Spleen (tissue), 7 donors: ENCODE measurements around the gene LBR.

ENCODE experiments used
- POLR2A ChIP-seq, 3 donors: fragments of 450-650 bp; IDR thresholded peaks; one replicate each; pipeline ENCODE4 v1.5.1; 2017; ENCODE audit warnings: antibody characterized with exemption in 3 of 3, mild to moderate bottlenecking in 1 of 3
- POLR2AphosphoS5 ChIP-seq, 3 donors: sonication (generic); formaldehyde crosslinking; IDR thresholded peaks; one replicate each; pipeline ENCODE4 v1.5.1; 2017; ENCODE audit warnings: antibody characterized with exemption in 3 of 3
- TF ChIP-seq, protein P1 (sequence below), 11 experiments: fragments of 200-600 bp in 7 of 11; fragments of 450-650 bp in 4 of 11; sonication (generic) in 4 of 11; IDR thresholded peaks in 8 of 11; conservative IDR thresholded peaks in 3 of 11; 1 replicate in 7 of 11; 2 replicates in 4 of 11; pipeline versions ENCODE4 v1.4.0 to v1.8.0; 2016 to 2021; ENCODE audit warnings: antibody characterized with exemption in 11 of 11, inconsistent platforms in 4 of 11, mild to moderate bottlenecking in 1 of 11
- donor health status: DM: no; HTN: no; CAD: no; lungs with moderate emphysema.
- donor health status: DM: no; HTN: no; CAD: no.
- donor health status: DM: no; HTN: no; CAD: no.

DNA sequence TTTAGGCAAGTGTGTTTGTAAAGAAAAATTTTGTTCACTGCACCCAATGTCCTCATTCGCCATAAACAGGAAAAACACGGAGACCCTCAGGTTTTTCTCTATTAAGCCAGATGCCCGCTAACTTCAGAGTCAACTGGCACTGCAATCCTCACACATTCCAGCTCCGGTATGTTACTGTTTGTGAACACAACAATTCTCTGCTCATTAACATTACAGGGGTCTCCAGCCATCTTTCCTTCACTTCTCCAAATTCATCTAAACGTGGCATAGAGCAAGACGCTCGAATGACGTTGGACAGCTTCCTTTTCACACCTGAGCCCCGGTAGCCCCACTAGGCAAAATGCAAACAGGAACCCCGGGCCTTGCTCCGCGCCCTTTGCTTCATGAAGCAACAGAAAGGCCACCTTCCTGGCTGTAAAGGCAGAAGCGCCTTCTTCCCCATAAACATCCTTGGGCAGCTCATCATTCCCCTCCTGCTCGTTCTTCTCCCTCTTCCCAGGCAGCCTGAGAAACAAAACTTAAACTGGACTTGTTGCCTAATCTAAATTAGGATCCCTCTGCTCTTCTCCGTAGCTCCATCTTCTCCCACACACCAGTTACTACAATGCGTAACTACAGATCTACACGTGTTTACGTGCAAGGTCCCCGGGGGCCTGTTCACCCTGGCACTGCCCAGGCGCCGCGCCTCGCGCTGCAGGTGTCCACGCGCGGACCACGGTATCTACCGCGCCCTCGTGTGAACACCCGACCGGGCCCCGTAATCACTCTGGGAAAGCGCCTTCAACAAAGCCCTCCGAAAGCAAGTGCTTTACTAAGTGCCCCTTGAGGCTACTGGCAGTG, 1.2 kb downstream of the LBR start:
- TF ChIP-seq, protein P1, sequence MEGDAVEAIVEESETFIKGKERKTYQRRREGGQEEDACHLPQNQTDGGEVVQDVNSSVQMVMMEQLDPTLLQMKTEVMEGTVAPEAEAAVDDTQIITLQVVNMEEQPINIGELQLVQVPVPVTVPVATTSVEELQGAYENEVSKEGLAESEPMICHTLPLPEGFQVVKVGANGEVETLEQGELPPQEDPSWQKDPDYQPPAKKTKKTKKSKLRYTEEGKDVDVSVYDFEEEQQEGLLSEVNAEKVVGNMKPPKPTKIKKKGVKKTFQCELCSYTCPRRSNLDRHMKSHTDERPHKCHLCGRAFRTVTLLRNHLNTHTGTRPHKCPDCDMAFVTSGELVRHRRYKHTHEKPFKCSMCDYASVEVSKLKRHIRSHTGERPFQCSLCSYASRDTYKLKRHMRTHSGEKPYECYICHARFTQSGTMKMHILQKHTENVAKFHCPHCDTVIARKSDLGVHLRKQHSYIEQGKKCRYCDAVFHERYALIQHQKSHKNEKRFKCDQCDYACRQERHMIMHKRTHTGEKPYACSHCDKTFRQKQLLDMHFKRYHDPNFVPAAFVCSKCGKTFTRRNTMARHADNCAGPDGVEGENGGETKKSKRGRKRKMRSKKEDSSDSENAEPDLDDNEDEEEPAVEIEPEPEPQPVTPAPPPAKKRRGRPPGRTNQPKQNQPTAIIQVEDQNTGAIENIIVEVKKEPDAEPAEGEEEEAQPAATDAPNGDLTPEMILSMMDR (IDR thresholded peaks at IDR 0.05 in 8 of 11, conservative IDR thresholded peaks at IDR 0.05 in 3 of 11), result no peak
- TF ChIP-seq POLR2A (IDR thresholded peaks at IDR 0.05) (peak in 1 of 3 donors; percentile 30), POLR2AphosphoS5 (IDR thresholded peaks at IDR 0.05) (peak; percentile 63 to 90 (median 77))
